GM18951 (cell line): ENCODE results near the gene ODAPH.
"Not testable (repeated sequence)": the region's sequence is repeated elsewhere in the genome, so short reads cannot be mapped to it uniquely, and the experiment has no call there.

Experiments
- POLR2A ChIP-seq: IDR thresholded peaks from 4 replicates; pipeline ENCODE4 v1.6.1; 2011; ENCODE audit warnings: mild to moderate bottlenecking; ENCODE audit not compliant: insufficient read length, insufficient read depth; ENCODE audit errors: extremely low read depth
- in situ Hi-C: fragments of 300-500 bp; cut with MboI; formaldehyde crosslinking; loops from one replicate; pipeline ENCODE4 v1.12.0; 2022; ENCODE audit warnings: low sequenced_read_pairs, mixed read lengths, inconsistent platforms; ENCODE audit not compliant: unreplicated experiment

Gene ODAPH, protein sequence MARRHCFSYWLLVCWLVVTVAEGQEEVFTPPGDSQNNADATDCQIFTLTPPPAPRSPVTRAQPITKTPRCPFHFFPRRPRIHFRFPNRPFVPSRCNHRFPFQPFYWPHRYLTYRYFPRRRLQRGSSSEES

DNA sequence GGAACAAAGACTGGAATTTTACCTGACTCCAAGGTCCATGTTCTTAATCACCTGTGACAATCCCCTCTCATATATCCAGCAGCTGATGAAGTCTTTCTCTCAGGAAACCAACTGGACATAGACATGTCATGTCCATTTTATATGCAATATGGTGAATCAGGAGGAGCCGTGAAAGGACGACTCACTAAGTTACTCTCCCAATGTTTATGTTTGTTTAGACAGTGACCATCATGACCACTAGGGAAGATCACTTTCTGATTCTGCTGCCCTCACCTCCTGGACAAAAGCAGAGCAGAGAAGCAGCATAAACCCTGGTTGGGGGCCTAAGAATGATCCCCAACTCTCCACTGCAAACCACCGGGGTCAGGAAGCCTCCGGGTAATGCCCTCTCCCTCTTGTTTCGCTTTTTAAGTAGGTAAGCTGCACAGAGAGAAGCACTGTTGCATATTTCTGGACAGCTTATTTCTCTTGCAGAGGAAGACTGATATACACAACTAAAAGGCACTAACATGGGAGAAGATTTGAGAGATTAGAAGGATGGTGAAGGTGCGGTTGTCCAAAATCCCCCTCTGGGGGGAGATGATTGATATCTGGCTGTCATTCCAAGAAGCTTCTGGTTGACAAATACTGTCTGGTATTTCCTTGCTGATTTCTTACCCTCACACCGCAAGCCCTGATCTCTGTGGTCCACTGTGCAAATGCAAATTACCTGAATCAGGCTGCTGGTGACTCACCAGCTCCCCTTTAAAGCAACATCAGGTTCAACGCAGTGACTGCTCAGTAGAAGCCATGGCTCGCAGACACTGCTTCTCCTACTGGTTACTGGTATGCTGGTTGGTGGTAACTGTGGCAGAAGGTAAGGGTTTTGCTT, at the start of gene ODAPH:
Gene ODAPH, plus strand, starts transcription at position 773 of the 871 bp plus-strand sequence. Its CDS starts 17 bp downstream, at position 790.
- no peak for TF ChIP-seq POLR2A
- in situ Hi-C loops = no loop called here

DNA sequence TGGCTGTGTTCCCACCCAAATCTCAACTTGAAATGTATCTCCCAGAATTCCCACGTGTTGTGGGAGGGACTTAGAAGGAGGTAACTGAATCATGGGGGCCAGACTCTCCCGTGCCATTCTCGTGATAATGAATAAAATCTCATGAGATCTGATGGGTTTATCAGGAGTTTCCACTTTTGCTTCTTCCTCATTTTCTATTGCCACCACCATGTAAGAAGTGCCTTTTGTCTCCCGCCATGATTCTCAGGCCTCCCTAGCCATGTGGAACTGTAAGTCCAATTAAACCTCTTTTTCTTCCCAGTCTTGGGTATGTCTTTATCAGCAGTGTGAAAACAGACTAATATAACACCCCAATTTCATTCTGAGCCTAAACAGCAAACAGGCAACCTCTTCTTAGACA, 46.3 kb upstream of the ODAPH start:
- in situ Hi-C loops = not testable (repeated sequence)

DNA sequence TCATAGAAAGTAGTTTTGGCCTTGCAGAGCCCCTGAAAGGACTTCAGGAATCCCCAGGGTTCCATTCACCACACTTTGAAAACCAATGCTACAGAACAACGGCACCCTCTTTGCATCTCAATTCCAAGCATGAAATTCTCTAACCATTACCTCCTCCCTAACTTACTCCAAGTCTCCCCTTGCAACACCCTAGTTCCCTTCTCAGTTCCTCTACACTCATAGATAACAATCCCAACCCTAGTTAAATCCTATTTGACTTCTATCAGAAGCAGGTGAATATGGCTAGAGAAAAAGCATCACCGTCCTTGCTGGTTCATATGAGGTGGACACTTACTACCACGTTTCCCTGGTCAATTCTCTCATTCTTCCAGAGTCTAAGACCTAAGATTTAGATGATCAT, 44.0 kb upstream of the ODAPH start:
- TF ChIP-seq POLR2A = no peak
- in situ Hi-C loops = no loop called here

GRCh38 chr4:75512386-75513211, 43.3 kb upstream of the ODAPH start:
- no peak for TF ChIP-seq POLR2A
- in situ Hi-C loops = no loop called here

DNA sequence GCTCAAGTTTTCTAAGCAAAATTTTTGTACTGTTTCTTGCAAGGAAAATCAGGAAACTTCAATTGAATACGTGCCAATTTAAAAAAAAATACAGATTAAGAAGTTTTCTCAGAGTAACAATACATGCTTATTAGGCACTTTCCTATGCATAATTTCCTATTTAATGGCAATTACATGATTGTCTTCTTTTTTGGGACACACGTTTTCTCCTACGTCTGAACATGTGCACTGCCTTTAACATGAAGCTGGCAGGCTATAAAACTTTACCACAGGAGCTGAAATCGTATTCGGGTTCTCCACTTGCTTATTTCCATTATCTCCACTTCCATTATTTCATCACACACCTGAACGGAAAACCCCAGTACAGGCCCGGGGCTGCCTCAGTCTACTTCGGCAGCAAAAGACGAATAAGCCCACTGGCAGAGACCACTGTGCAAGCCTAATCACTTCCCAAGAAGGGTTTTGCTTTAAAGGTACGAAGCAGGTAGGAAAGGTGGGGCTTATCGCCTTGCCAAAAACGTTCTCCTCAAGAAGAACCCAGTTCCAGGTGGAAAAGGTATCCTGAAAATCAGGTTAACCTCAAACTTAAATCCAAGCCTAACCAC, 42.2 kb upstream of the ODAPH start:
- in situ Hi-C loops = no loop called here
- TF ChIP-seq POLR2A = no peak

GRCh38 chr4:75514131-75514948, 41.5 kb upstream of the ODAPH start, which contains the start of the genes RCHY1 and THAP6:
TSS of gene RCHY1 (minus strand) at chr4:75514403. CDS start at chr4:75514286, 117 bp downstream.
TSS of gene THAP6 (plus strand) at chr4:75514473. CDS start at chr4:75515453, 980 bp downstream.
- TF ChIP-seq POLR2A = peak; percentile 97
- in situ Hi-C loops = no loop called here

DNA sequence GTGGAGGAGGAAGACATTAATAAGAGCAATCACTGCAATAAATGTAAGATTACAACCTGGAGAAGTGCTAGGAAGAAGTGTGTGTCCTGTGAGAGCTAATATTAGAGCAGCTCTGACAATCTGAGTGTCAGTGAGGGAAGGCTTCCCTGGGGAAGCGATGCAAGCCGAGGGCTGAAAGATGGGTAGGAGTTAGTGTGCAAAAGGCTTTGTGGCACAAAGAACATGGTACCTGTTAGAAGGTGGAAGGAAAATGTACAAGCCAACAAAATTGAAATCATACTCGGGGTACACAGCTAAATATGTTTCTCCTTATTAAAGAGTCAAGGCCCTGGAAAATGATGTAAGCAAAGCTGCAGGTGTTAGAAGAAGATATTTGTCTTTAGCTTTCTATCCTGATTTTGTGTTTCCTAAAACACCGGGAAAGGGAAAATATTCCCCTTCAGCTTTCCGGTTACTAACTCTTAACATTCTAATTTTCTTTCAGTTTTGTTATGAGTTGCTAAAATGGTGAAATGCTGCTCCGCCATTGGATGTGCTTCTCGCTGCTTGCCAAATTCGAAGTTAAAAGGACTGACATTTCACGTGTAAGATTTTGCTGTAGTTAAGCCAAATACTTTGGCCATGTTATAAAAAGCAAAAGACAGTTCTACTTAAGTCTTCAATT, 40.8 kb upstream of the ODAPH start:
- in situ Hi-C loops = no loop called here
- no peak for TF ChIP-seq POLR2A

DNA sequence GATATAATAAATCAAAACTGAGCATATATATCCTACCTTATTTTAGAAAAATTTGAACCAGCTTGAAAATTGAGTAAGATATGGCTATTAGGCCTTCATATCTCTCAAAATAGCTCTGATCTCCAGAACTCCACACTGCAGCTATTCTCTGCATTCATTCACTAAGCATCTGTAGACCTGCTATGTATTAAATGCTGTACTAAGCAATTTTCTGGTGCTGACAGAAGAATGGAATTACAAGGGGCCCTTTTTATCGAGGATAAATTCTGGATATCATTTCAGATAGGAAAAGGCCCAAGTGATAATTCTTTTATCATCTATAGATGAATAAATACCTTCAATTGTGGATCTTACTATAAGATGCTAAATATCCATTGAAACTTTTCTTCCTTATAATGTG, 39.7 kb upstream of the ODAPH start:
- no peak for TF ChIP-seq POLR2A
- in situ Hi-C loops = no loop called here

- in situ Hi-C loops = not testable (repeated sequence)
Measured at GRCh38 chr4:75519452-75519851, 36.4 kb upstream of the ODAPH start.

DNA sequence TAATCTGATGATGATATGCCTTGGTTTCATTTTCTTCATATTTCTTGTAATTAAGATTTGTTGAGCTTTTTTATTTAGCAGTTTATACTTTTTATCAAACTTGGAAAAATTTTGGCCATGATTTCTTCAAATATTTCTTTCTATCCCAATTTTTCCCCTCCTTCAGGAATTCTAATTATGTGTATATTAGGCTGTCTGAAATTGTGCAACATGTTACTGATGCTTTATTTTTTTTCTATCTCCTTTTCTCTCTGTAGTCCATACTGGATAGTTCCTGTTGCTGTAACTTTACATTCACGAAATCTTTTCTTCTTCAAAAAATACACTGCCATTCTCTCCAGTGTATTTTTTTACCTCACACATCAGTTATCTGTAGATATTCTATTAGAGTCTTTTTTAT, 30.8 kb upstream of the ODAPH start:
- no peak for TF ChIP-seq POLR2A
- in situ Hi-C loops = no loop called here

DNA sequence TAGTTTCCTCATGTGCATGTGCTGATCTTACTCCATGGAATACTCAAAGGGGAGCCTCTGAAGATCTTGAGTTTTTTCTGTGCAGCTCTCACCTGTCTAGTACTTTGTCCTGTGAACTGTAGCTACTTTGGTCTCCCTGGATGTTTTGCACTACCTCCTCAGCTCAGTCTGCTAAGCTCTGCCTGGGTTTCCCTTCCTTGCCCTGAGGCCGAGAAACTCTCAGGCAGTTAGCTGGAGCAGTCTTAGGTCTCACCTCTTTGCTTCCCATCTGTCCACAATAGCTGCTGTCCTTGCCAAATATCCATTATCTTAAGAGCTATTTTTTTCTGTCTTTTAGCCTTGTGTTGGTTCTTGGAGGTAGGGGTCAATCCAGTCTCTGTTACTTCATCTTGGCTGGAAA, 30.0 kb upstream of the ODAPH start:
- TF ChIP-seq POLR2A = no peak
- in situ Hi-C loops = no loop called here

GRCh38 chr4:75527482-75527881, 28.4 kb upstream of the ODAPH start:
- TF ChIP-seq POLR2A = no peak
- in situ Hi-C loops = no loop called here
